A673 (cell line): Measurements from ENCODE around the gene CYP17A1. TPM values are rescaled to one million over a fixed set of nuclear protein-coding genes. Genes with fewer than 3 reads are reported as not detected.

ENCODE experiments used
- BruUV-seq: library from RNA; stranded (reverse); fragments of 400-500 nt; replicated peaks from 2 replicates; lab custom pipeline; 2021; lab: Mats Ljungman, UMichigan
- CTCF ChIA-PET: fragments of 300-600 bp; sonication (Branson Sonifier 250); formaldehyde crosslinking; loops from one replicate; lab custom pipeline; 2022; ENCODE audit warnings: antibody characterized with exemption; lab: Charles Lee
- POLR2A ChIA-PET: fragments of 300-600 bp; sonication (Branson Sonifier 250); formaldehyde crosslinking; loops from one replicate; lab custom pipeline; 2022; ENCODE audit warnings: antibody characterized with exemption; ENCODE audit not compliant: low non-redundant PET; lab: Charles Lee
- DNase-seq: peaks from one replicate; pipeline ENCODE4 v3.0.0-alpha.2; 2015; ENCODE audit warnings: low spot score
- H3K27ac ChIP-seq: fragments of 200-600 bp; sonication (generic); 2 replicates; pipeline ENCODE4 v1.5.1; 2016; ENCODE audit warnings: mixed run types, low read depth, mild to moderate bottlenecking, mixed read lengths, antibody characterized with exemption, low read length; ENCODE audit not compliant: poor library complexity, severe bottlenecking
- H3K27me3 ChIP-seq: fragments of 200-600 bp; sonication (generic); replicated peaks from 2 replicates; pipeline ENCODE4 v1.6.1; 2017; ENCODE audit warnings: mixed run types, low read depth, mild to moderate bottlenecking, mixed read lengths, antibody characterized with exemption, low read length; ENCODE audit not compliant: insufficient read depth, poor library complexity
- H3K36me3 ChIP-seq: fragments of 200-600 bp; sonication (generic); 2 replicates; pipeline ENCODE4 v1.6.1; 2016; ENCODE audit warnings: mixed run types, mild to moderate bottlenecking, mixed read lengths, antibody characterized with exemption, low read length; ENCODE audit not compliant: insufficient read depth, poor library complexity, severe bottlenecking
- H3K4me1 ChIP-seq: fragments of 200-600 bp; sonication (generic); 2 replicates; pipeline ENCODE4 v1.6.1; 2017; ENCODE audit warnings: mixed run types, mild to moderate bottlenecking, mixed read lengths, antibody characterized with exemption, low read length; ENCODE audit not compliant: insufficient read depth, poor library complexity, severe bottlenecking
- H3K4me3 ChIP-seq: fragments of 200-600 bp; sonication (generic); 2 replicates; pipeline ENCODE4 v1.5.1; 2016; ENCODE audit warnings: low read depth, mixed run types, mild to moderate bottlenecking, mixed read lengths, low read length; ENCODE audit not compliant: poor library complexity, severe bottlenecking
- H3K9me3 ChIP-seq: fragments of 200-600 bp; sonication (generic); 2 replicates; pipeline ENCODE4 v1.6.1; 2016; ENCODE audit warnings: mixed run types, low read depth, mild to moderate bottlenecking, mixed read lengths, antibody characterized with exemption, low read length; ENCODE audit not compliant: poor library complexity, severe bottlenecking
- EZH2 ChIP-seq: fragments of 200-600 bp; sonication (generic); IDR thresholded peaks from 2 replicates; pipeline ENCODE4 v1.6.1; 2017; ENCODE audit warnings: borderline replicate concordance, low read depth, mild to moderate bottlenecking, mixed read lengths, antibody characterized with exemption, low read length; ENCODE audit not compliant: poor library complexity, severe bottlenecking
- intact Hi-C: fragments of 100-400 bp; cut with micrococcal nuclease; formaldehyde crosslinking; loops from one replicate; pipeline ENCODE4 v1.10.0; 2022; ENCODE audit not compliant: unreplicated experiment
- total RNA-seq: library from RNA; stranded (reverse); gene quantifications from 2 replicates; pipeline ENCODE4 v1.2.3, GENCODE V29; 2021
- TF ChIP-seq, protein P1 (sequence below): fragments of 300-800, 200-600 bp; sonication (generic); conservative IDR thresholded peaks from 2 replicates; pipeline ENCODE4 v1.5.1; 2017; ENCODE audit warnings: low read depth, mild to moderate bottlenecking, antibody characterized with exemption, low read length, moderate library complexity, mixed read lengths

The CYP17A1 gene
- total RNA-seq, 1 experiment from 2014 or later, result not detected

DNA sequence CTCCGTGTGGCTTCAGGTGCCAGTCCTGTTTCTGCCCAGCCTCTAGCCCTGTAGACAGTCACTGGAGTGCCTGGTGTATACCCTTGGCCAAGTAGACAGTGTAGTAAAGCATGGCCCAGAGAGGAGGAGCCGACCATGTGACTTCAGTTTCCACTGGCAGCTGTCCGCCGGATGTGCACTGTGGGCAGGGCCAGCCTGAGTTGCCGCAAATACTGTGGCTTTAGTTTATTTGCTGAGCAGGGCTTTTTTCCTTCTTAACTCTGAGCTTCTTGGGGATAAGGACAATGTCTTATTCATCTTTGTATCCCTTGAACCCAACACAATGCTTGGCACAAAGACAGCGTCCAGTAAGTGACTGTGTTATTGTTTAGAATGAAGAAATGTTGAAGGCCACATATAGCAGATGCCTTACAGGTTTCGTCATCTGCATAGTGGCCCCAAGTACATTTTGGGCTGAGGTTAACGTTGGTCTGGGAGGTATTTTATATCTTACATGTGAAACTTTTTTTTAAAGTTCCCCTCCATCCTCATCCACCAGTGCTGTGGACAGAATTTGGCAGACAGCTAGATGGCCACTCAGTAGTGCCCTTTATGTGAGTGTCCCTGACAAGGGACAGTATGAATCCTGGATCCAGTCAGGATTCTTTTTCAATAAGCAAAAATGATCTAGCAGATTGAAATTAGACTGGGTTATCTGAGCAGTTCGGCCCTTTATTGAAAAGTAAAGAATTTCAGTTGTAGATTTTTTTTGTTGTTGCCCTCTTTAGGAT is 40.6 kb downstream of the CYP17A1 start:
- POLR2A ChIA-PET, result no interaction called here
- H3K4me1 ChIP-seq, result peaks cover 23% of the 10 kb centered on the region
- TF ChIP-seq, protein P1, sequence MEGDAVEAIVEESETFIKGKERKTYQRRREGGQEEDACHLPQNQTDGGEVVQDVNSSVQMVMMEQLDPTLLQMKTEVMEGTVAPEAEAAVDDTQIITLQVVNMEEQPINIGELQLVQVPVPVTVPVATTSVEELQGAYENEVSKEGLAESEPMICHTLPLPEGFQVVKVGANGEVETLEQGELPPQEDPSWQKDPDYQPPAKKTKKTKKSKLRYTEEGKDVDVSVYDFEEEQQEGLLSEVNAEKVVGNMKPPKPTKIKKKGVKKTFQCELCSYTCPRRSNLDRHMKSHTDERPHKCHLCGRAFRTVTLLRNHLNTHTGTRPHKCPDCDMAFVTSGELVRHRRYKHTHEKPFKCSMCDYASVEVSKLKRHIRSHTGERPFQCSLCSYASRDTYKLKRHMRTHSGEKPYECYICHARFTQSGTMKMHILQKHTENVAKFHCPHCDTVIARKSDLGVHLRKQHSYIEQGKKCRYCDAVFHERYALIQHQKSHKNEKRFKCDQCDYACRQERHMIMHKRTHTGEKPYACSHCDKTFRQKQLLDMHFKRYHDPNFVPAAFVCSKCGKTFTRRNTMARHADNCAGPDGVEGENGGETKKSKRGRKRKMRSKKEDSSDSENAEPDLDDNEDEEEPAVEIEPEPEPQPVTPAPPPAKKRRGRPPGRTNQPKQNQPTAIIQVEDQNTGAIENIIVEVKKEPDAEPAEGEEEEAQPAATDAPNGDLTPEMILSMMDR, result no peak
- no peak for TF ChIP-seq EZH2
- no peak overlapping the region for H3K27ac ChIP-seq
- CTCF ChIA-PET, result no interaction called here
- no peak overlapping the region for H3K4me3 ChIP-seq
- DNase-seq, result no peak
- BruUV-seq, result no TSS peak
- no peaks in the 10 kb centered on the region for H3K9me3 ChIP-seq
- intact Hi-C loops, result no loop called here
- H3K27me3 ChIP-seq, result no peaks in the 10 kb centered on the region
- H3K36me3 ChIP-seq, result peaks cover 4% of the 10 kb centered on the region

- DNase-seq, result no peak
- peaks cover under 1% of the 10 kb centered on the region for H3K36me3 ChIP-seq
- no peak for TF ChIP-seq EZH2
- TF ChIP-seq, protein P1, result no peak
- H3K4me1 ChIP-seq, result peaks cover 14% of the 10 kb centered on the region
- no peak overlapping the region for H3K27ac ChIP-seq
- POLR2A ChIA-PET, result no interaction called here
- H3K4me3 ChIP-seq, result no peak overlapping the region
- no TSS peak for BruUV-seq
- CTCF ChIA-PET, result no interaction called here
- H3K27me3 ChIP-seq, result no peaks in the 10 kb centered on the region
- intact Hi-C loops, result no loop called here
- H3K9me3 ChIP-seq, result no peaks in the 10 kb centered on the region
These were observed 41.5 kb downstream of the CYP17A1 start for GRCh38 chr10:102795453-102796406.

DNA sequence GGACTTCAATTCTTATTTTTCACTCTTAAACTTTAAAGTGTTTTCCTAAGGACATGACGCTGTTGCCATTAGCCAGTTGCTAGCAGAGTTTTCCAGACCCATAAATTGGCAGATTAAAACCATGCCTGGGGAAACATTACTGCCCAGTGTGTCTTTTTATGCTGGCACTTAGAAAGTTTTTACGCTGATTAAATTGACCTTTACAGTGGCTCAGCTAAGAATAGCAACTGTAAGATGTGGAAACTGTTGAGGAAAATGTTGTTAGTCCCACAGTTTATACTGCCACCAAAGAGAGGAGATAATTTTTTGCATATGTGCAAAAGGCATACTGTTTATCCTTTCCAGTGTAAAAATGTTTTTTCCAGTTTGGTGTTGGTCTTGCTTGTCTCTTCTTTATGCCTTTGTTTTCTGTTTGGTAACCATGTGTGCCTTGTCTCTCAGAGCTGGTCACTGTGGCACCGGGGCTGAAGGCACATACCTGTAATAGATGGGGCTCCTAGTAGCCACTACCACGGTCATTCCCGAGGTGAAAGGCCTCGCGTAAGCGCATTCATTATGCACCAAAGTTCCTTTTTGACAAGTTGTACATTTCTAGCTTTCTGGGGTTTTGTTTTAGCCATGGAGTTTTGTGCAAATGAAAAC is 45.3 kb downstream of the CYP17A1 start:
- DNase-seq, result no peak
- Histone ChIP-seq H3K4me1 (peaks cover 7% of the 10 kb centered on the region), H3K36me3 (no peaks in the 10 kb centered on the region), H3K4me3 (no peak overlapping the region), H3K27ac (no peak overlapping the region), H3K9me3 (peaks cover 3% of the 10 kb centered on the region), H3K27me3 (no peaks in the 10 kb centered on the region)
- intact Hi-C loops, result no loop called here
- ChIA-PET CTCF (no interaction called here), POLR2A (no interaction called here)
- TF ChIP-seq EZH2, result no peak
- TF ChIP-seq, protein P1, result no peak
- BruUV-seq, result no TSS peak
